D721Med (cell line): ENCODE results near the gene MGME1.

ENCODE experiments used
- DNase-seq: peaks from one replicate; pipeline ENCODE4 v3.0.0; 2011; ENCODE audit warnings: low spot score; ENCODE audit not compliant: insufficient read length
- FAIRE-seq: peaks from 2 replicates; lab custom pipeline; 2011; peaks lifted over from hg19 to GRCh38; lab: Jason Lieb, UNC
- CTCF ChIP-seq: IDR thresholded peaks from 2 replicates; pipeline ENCODE4 v1.5.1; 2012; ENCODE audit warnings: mild to moderate bottlenecking, control low read depth; ENCODE audit not compliant: insufficient read depth; ENCODE audit errors: missing control alignments

The MGME1 gene

DNA sequence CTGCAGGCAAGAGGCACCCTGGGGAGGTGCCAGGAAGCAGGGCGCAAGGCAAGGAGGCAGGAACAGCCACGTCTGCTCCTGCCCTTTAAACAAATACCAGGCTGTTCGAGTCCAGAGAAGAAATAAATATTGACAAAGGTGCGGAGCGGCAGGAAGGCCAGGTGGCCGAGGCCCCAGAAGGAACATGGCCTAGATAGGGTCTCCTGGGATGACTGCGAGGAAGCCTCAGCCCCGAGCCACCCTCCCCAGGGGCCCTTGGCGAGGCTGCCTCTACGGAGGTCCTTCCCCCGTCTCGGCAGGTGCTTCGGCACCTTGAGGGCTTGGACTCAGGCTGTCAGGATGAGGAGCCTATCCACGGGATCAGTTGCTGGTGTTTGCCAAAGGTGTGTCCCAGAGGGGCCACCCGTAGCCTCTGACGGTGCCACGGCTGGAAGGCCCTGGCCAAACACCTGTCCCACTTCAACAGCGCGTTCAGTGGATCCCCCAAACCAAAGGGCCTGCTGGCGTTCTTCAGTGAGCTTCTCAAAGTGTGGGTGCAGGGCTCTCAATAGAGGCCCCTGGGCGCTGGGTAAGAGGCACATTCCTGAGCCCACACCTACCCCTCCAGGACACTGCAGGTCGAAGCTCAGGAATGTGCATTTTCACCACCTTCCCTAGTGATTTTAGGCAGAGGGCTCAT lies 40.0 kb upstream of the MGME1 start:
- FAIRE-seq (no peak), DNase-seq (no peak)

GRCh38 chr20:17931513-17931912 lies 37.3 kb upstream of the MGME1 start:
- FAIRE-seq (no peak), DNase-seq (no peak)
- no peak for TF ChIP-seq CTCF

More for the DNA sequence above, 40.0 kb upstream of the MGME1 start:
- TF ChIP-seq CTCF = no peak

DNA sequence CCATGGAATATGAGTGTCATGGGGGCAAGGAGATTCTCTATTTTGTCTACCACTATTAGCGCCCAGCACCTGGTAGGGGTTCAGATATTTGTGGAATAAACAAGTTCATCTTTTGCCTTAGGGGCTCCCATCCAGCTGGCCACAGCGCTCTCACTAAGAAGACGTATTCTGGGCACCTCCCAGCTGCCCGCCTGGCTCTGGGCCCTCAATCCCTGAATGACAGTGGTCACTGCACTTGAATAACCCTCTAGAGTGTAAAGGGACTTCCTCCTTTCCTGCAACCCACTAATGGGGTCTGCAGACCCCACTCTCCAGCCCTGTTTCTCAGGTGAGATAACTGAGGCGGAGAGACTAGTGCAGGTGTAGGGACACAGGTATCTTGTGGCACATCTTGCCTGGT lies 36.4 kb upstream of the MGME1 start:
- DNase-seq (no peak), FAIRE-seq (no peak)
- no peak for TF ChIP-seq CTCF

DNA sequence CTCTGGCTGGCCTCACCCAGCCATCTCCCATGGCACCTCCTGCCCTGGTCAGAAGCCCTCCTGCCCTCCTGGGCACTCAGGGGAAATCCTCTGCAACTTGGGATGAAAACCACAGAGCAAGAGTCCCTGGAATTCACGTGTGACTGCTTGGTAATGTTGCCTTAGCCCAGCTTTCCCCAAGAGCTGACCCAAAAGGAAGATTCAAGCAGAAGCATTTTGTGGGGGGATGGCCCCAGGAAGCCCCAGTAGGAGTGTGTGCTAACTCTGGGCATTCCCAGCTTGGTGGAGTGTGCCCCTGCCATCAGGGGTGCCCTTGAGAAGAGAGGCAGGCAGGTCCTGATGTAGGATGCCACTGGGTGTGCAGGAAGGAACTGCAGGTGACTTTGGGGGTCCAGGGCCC lies 35.7 kb upstream of the MGME1 start:
- TF ChIP-seq CTCF = no peak
- DNase-seq = no peak
- no peak for FAIRE-seq

- no peak for TF ChIP-seq CTCF
- DNase-seq (no peak), FAIRE-seq (no peak)
These were observed 35.1 kb upstream of the MGME1 start for GRCh38 chr20:17933711-17934110.

DNA sequence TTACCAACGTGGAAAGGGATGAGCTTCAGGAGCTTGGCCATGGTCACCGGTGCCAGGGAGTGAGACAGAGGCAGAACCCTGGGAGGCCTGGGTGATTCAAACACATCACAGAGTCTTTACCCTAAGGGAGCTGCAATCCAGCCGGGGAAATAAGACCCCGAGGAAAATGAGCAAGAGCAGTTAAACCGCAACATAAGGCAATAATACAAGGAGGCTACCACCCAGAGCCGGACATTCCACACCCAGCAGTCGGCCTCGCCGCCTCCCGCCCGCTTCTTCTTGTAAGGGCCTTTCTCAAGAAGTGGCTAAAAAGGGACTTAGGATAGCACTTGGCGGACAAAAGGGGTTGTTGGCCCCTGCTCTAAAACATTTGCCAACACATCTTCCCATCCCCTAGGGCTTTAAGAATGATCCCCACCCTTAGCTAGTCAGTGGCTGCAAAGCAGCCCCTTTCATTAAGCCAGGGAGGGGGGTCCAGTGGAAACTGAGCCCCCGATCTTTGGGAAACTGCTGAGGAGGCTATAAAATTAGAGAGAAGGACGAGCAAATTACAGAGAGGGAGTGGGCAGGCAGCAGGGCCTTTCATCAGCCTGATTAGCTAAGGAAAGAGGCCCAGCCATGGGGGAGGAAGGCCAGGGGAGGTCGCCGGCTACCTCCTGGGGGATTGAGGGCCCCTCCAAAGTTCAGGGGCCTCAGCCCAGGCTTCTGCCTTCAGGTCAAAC lies 34.5 kb upstream of the MGME1 start:
- TF ChIP-seq CTCF = no peak
- DNase-seq (no peak), FAIRE-seq (no peak)

- FAIRE-seq (no peak), DNase-seq (no peak)
- no peak for TF ChIP-seq CTCF
These were observed 33.6 kb upstream of the MGME1 start for GRCh38 chr20:17935186-17935585.
